ENCODE measurements around the gene ZNF660.
A peak's percentile ranks its signal among the peaks of the same experiment; 100 is the strongest.
"Not testable (repeated sequence)": the region's sequence is repeated elsewhere in the genome, so short reads cannot be mapped to it uniquely, and the experiment has no call there.

ZNF660 gene

GRCh38 chr3:44584646-44585501 lies at the start of gene ZNF660:
ZNF660 (plus strand) TSS chr3:44584964; CDS start chr3:44594194, 9,230 bp downstream.
- peaks cover 4% of the 10 kb centered on the region for H3K4me1 ChIP-seq (ENCODE audit: control insufficient read depth, insufficient read depth, low read length)
- no peaks in the 10 kb centered on the region for H3K9me3 ChIP-seq (ENCODE audit: control insufficient read depth, low read length)
- peak within 1 kb of the TSS; percentile 72 for H3K9ac ChIP-seq (ENCODE audit: low read length)
- peaks cover 22% of the 10 kb centered on the region for H3K27me3 ChIP-seq (ENCODE audit: control insufficient read depth, insufficient read depth, low read length)
- H3K36me3 ChIP-seq (ENCODE audit: control insufficient read depth, insufficient read depth, low read length) = no peaks in the 10 kb centered on the region
- H3K4me3 ChIP-seq (ENCODE audit: low read length) = peak within 1 kb of the TSS; percentile 71

DNA sequence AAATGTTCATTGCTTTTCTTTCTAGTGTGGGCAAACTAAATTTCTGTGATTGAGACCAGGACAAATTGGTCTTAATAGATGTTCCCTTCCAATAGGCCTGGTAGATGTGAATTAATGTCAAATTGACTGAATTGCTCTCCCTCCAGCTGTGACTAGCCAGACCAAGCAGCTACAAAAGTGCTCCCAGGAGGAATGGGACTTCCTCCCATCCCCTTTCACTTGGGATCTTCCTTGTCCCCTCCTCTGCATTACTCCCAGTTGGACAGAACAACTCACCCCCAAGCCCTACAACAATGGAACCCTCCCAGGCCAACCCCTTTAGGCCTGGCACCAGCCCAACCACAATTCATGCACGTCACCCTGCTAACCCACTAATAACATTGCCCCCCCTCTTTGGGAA lies 49.4 kb upstream of the ZNF660 start:
- peaks cover 13% of the 10 kb centered on the region for H3K27me3 ChIP-seq (ENCODE audit: control insufficient read depth, insufficient read depth, low read length)
- no peaks in the 10 kb centered on the region for H3K36me3 ChIP-seq (ENCODE audit: control insufficient read depth, insufficient read depth, low read length)
- H3K9ac ChIP-seq (ENCODE audit: low read length) = no peak overlapping the region

DNA sequence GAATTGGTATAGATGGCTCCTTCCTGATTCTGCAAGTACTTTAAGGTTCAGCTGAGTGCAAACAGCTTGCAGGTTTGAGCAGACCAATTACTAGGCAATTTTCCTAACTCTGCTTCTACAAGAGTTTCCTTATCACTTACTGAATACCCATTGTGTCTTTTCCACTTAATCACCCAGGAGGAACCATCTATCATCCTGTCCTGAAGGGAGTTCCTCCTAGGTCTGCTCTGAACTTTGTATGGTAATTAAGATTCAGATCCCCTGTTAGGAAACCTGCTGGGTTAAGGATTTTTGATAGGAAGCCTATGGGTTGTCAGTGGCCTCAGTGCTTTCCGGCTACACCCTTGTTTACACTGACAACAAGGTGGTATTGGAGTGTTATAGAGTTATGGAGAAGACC lies 40.0 kb upstream of the ZNF660 start:
- not testable (repeated sequence) for H3K9me3 ChIP-seq (ENCODE audit: control insufficient read depth, low read length); H3K36me3 ChIP-seq (ENCODE audit: control insufficient read depth, insufficient read depth, low read length); H3K4me3 ChIP-seq (ENCODE audit: low read length); H3K4me1 ChIP-seq (ENCODE audit: control insufficient read depth, insufficient read depth, low read length); H3K9ac ChIP-seq (ENCODE audit: low read length); H3K27me3 ChIP-seq (ENCODE audit: control insufficient read depth, insufficient read depth, low read length)

More for the DNA sequence above, 49.4 kb upstream of the ZNF660 start:
- H3K4me3 ChIP-seq (ENCODE audit: low read length) = no peak overlapping the region
- H3K9me3 ChIP-seq (ENCODE audit: control insufficient read depth, low read length) = no peaks in the 10 kb centered on the region
- no peaks in the 10 kb centered on the region for H3K4me1 ChIP-seq (ENCODE audit: control insufficient read depth, insufficient read depth, low read length)

DNA sequence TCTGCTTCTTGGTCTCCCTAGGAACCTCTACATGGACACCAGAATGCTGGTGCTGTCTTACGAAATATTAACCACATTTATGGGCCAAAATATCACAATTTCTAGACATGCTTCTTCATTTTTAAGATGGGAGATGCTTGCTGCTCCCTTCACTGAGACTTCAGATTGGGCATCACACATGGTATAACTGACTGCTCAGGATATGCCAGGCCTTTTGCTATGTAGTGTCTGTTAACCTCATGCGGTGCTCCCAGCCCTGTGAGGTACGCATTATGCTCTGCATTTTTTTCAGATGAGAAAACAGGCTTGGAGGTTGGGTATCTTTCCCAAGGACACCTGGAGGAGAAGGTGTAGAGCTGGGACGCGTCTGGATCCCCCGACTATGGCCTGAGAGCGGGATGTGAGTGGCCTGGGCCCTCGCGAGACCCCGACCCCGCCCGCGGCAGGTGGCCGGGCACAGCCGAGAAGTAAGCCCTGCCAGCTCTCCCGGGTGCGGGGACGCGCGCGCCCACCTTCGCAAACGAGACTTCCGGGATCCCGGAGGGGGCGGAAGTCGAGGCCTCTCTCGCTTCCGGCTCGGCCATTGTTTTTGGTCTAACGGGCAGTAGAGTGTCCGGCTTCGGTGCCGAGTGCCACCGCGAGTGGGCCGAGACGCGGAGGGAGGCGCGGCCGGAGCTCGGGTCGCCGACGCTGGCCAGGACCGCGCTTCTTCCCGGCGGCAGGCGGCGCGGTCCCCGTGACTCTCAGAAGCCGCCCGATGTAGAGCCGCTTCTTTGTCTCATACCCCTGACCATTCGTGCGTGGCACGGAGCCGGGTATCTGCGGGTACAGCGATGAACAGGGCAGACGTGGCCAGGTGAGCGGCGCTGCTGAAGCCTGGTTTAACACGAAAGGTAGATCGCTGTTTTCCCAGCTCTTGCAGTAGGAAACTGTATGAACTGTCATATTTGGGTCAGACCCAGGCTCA lies 29.9 kb upstream of the ZNF660 start, which contains the start of gene ZKSCAN7:
Gene ZKSCAN7 (plus strand): TSS at position 568 of the 967 bp plus-strand sequence. CDS start 1,855 bp downstream, outside the sequence.
- Histone ChIP-seq H3K36me3 (ENCODE audit: control insufficient read depth, insufficient read depth, low read length) (no peaks in the 10 kb centered on the region), H3K9ac (ENCODE audit: low read length) (peak within 1 kb of the TSS; percentile 61), H3K4me3 (ENCODE audit: low read length) (peak within 1 kb of the TSS; percentile 78), H3K4me1 (ENCODE audit: control insufficient read depth, insufficient read depth, low read length) (peaks cover 6% of the 10 kb centered on the region), H3K27me3 (ENCODE audit: control insufficient read depth, insufficient read depth, low read length) (peaks cover 12% of the 10 kb centered on the region), H3K9me3 (ENCODE audit: control insufficient read depth, low read length) (no peaks in the 10 kb centered on the region)

DNA sequence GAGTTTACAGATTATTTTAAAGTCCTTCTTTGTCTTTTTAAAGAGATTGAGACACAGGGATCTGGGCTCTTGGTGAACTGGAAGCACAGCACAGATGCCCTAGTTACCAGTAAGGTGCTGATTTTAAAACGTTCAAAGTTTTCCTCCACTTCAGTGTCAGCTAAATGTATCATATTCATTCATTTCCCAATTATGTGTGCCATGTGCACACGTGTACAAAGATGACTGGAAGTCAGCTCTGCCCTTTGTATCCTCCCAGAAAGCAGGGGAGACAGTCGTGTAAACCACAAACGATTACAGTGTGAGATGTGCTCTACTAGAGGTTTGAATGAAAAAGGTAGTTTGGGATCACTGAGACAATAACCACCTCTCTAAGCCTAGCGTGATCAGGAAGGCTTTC lies 29.0 kb upstream of the ZNF660 start:
- peak overlapping the region; percentile 78 for H3K4me3 ChIP-seq (ENCODE audit: low read length)
- peaks cover 6% of the 10 kb centered on the region for H3K4me1 ChIP-seq (ENCODE audit: control insufficient read depth, insufficient read depth, low read length)
- H3K9ac ChIP-seq (ENCODE audit: low read length) = peak overlapping the region; percentile 61
- no peaks in the 10 kb centered on the region for H3K9me3 ChIP-seq (ENCODE audit: control insufficient read depth, low read length)
- H3K36me3 ChIP-seq (ENCODE audit: control insufficient read depth, insufficient read depth, low read length) = no peaks in the 10 kb centered on the region
- peaks cover 8% of the 10 kb centered on the region for H3K27me3 ChIP-seq (ENCODE audit: control insufficient read depth, insufficient read depth, low read length)

DNA sequence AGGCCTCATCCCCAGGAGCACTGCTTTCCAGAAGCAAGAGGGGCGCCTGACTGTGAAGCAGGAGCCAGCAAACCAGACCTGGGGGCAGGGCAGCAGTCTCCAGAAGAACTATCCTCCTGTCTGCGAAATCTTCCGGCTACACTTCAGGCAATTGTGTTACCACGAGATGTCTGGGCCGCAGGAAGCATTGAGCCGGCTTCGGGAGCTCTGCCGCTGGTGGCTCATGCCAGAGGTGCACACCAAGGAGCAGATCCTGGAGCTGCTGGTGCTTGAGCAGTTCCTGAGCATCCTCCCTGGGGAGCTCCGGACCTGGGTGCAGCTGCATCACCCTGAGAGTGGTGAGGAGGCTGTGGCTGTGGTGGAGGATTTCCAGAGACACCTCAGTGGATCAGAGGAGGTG lies 27.7 kb upstream of the ZNF660 start:
- Histone ChIP-seq H3K36me3 (ENCODE audit: control insufficient read depth, insufficient read depth, low read length) (no peaks in the 10 kb centered on the region), H3K4me1 (ENCODE audit: control insufficient read depth, insufficient read depth, low read length) (peaks cover 6% of the 10 kb centered on the region), H3K9ac (ENCODE audit: low read length) (no peak overlapping the region), H3K27me3 (ENCODE audit: control insufficient read depth, insufficient read depth, low read length) (peaks cover 7% of the 10 kb centered on the region), H3K4me3 (ENCODE audit: low read length) (no peak overlapping the region), H3K9me3 (ENCODE audit: control insufficient read depth, low read length) (no peaks in the 10 kb centered on the region)

DNA sequence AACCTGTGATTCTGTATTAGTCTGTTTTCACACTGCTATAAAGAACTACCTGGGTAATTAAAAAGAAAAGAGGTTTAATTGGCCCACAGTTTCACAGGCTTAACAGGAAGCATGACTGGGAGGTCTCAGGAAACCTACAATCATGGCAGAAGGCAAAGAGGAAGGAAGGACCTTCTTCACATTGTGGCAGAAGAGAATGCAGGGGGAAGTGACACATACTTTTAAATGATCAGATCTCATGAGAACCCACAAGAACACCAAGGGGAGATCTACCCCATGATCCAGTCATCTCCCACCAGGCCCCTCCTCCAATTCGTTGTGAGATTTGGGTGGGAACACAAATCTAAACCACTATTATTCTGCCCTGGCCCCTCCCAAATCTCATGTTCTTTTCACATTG lies 23.7 kb upstream of the ZNF660 start:
- H3K9me3 ChIP-seq (ENCODE audit: control insufficient read depth, low read length) = no peaks in the 10 kb centered on the region
- no peaks in the 10 kb centered on the region for H3K36me3 ChIP-seq (ENCODE audit: control insufficient read depth, insufficient read depth, low read length)
- no peak overlapping the region for H3K9ac ChIP-seq (ENCODE audit: low read length)
- H3K4me1 ChIP-seq (ENCODE audit: control insufficient read depth, insufficient read depth, low read length) = no peaks in the 10 kb centered on the region
- no peaks in the 10 kb centered on the region for H3K27me3 ChIP-seq (ENCODE audit: control insufficient read depth, insufficient read depth, low read length)
- no peak overlapping the region for H3K4me3 ChIP-seq (ENCODE audit: low read length)

DNA sequence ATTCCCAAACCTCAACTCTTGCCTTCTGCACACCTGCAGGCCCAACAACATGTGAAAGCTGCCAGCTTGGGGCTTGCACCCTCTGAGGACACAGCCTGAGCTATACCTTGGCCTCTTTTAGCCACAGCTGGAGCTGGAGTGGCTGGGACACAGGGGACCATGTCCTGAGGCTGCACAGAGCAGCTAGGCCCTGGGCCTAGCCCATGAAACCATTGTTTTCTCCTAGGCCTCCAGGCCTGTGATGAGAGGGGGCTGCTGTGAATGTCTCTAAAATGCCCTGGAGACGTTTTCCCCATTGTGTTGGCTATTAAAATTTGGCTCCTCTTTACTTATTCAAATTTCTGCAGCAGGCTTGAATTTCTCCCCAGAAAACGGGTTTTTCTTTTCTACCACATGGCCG lies 22.6 kb upstream of the ZNF660 start:
- no peaks in the 10 kb centered on the region for H3K4me1 ChIP-seq (ENCODE audit: control insufficient read depth, insufficient read depth, low read length)
- H3K9ac ChIP-seq (ENCODE audit: low read length) = no peak overlapping the region
- no peaks in the 10 kb centered on the region for H3K27me3 ChIP-seq (ENCODE audit: control insufficient read depth, insufficient read depth, low read length)
- H3K36me3 ChIP-seq (ENCODE audit: control insufficient read depth, insufficient read depth, low read length) = no peaks in the 10 kb centered on the region
- H3K9me3 ChIP-seq (ENCODE audit: control insufficient read depth, low read length) = no peaks in the 10 kb centered on the region
- H3K4me3 ChIP-seq (ENCODE audit: low read length) = no peak overlapping the region

DNA sequence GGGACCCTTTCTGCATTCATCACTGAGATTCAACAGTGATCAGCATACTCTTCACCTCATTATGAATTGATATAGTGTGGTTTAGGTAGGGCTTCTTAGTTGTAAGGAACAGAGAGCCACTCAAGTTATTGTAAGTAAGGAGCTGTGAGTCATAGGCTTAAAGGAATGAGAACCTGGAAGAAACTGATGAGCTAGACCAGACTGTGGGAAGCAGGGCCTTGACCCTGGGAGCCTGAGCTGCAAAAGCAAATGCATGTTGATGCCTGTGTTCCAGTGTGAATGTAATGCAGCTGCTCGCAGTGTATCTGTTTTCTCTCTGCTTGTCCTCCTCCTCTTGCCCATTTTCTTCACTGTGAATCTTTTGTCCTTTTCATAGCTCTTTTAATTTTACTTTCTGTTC lies 16.2 kb upstream of the ZNF660 start:
- Histone ChIP-seq H3K9ac (ENCODE audit: low read length) (no peak overlapping the region), H3K4me3 (ENCODE audit: low read length) (no peak overlapping the region), H3K36me3 (ENCODE audit: control insufficient read depth, insufficient read depth, low read length) (no peaks in the 10 kb centered on the region)

GRCh38 chr3:44571024-44571423 lies 13.7 kb upstream of the ZNF660 start:
- Histone ChIP-seq H3K9ac (ENCODE audit: low read length) (no peak overlapping the region), H3K9me3 (ENCODE audit: control insufficient read depth, low read length) (no peaks in the 10 kb centered on the region), H3K4me3 (ENCODE audit: low read length) (no peak overlapping the region), H3K36me3 (ENCODE audit: control insufficient read depth, insufficient read depth, low read length) (no peaks in the 10 kb centered on the region), H3K27me3 (ENCODE audit: control insufficient read depth, insufficient read depth, low read length) (no peaks in the 10 kb centered on the region), H3K4me1 (ENCODE audit: control insufficient read depth, insufficient read depth, low read length) (no peaks in the 10 kb centered on the region)

More for the DNA sequence above, 16.2 kb upstream of the ZNF660 start:
- Histone ChIP-seq H3K27me3 (ENCODE audit: control insufficient read depth, insufficient read depth, low read length) (no peaks in the 10 kb centered on the region), H3K9me3 (ENCODE audit: control insufficient read depth, low read length) (no peaks in the 10 kb centered on the region), H3K4me1 (ENCODE audit: control insufficient read depth, insufficient read depth, low read length) (no peaks in the 10 kb centered on the region)

DNA sequence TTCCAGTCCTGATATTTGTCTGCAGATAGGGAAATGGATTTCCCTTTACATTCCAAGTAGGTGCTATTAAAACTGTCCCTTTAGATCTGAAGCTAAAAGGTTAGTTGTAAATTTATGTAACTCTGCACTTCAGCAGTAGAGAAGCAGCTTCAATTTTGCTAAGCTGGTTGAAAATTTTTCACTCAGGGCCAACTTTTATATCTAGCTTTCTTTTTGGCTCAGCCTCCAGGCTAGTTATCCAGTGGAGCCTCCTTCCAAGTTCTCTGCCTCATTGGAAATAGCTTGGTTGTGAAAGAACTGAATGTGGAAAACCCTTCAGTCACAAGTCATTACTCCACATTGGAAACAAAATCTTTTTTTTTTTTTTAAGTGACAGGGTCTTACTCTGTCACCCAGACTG lies 8.2 kb upstream of the ZNF660 start:
- Histone ChIP-seq H3K9me3 (ENCODE audit: control insufficient read depth, low read length) (no peaks in the 10 kb centered on the region), H3K4me3 (ENCODE audit: low read length) (no peak overlapping the region), H3K9ac (ENCODE audit: low read length) (no peak overlapping the region), H3K27me3 (ENCODE audit: control insufficient read depth, insufficient read depth, low read length) (peaks cover 3% of the 10 kb centered on the region), H3K36me3 (ENCODE audit: control insufficient read depth, insufficient read depth, low read length) (no peaks in the 10 kb centered on the region), H3K4me1 (ENCODE audit: control insufficient read depth, insufficient read depth, low read length) (no peaks in the 10 kb centered on the region)
